PC-9 (cell line): ENCODE data around the gene EGLN2.

Source experiments
- EZH2 ChIP-seq: fragments of 200-600 bp; sonication (generic); IDR thresholded peaks from 2 replicates; pipeline ENCODE4 v1.8.0; 2017; ENCODE audit warnings: antibody characterized with exemption, low read depth
- TF ChIP-seq, protein P1 (sequence below): fragments of 200-600 bp; sonication (generic); conservative IDR thresholded peaks from 2 replicates; pipeline ENCODE4 v1.6.1; 2017; ENCODE audit warnings: mixed run types, antibody characterized with exemption, mild to moderate bottlenecking, moderate library complexity

GRCh38 chr19:40808497-40808896 is 9.5 kb downstream of the EGLN2 start:
- TF ChIP-seq, protein P1, sequence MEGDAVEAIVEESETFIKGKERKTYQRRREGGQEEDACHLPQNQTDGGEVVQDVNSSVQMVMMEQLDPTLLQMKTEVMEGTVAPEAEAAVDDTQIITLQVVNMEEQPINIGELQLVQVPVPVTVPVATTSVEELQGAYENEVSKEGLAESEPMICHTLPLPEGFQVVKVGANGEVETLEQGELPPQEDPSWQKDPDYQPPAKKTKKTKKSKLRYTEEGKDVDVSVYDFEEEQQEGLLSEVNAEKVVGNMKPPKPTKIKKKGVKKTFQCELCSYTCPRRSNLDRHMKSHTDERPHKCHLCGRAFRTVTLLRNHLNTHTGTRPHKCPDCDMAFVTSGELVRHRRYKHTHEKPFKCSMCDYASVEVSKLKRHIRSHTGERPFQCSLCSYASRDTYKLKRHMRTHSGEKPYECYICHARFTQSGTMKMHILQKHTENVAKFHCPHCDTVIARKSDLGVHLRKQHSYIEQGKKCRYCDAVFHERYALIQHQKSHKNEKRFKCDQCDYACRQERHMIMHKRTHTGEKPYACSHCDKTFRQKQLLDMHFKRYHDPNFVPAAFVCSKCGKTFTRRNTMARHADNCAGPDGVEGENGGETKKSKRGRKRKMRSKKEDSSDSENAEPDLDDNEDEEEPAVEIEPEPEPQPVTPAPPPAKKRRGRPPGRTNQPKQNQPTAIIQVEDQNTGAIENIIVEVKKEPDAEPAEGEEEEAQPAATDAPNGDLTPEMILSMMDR, result no peak
- no peak for TF ChIP-seq EZH2
